ENCODE measurements around the gene TBL2. TPM values are rescaled to one million over a fixed set of nuclear protein-coding genes. Genes with fewer than 3 reads are reported as not detected.

The TBL2 gene
- total and polyA plus RNA-seq, 10 of the 15 experiments (the other 5 are each of a cell fraction or from before 2014, with no cell fraction given): 1.1 to 49.7 (median 26.7) TPM

DNA sequence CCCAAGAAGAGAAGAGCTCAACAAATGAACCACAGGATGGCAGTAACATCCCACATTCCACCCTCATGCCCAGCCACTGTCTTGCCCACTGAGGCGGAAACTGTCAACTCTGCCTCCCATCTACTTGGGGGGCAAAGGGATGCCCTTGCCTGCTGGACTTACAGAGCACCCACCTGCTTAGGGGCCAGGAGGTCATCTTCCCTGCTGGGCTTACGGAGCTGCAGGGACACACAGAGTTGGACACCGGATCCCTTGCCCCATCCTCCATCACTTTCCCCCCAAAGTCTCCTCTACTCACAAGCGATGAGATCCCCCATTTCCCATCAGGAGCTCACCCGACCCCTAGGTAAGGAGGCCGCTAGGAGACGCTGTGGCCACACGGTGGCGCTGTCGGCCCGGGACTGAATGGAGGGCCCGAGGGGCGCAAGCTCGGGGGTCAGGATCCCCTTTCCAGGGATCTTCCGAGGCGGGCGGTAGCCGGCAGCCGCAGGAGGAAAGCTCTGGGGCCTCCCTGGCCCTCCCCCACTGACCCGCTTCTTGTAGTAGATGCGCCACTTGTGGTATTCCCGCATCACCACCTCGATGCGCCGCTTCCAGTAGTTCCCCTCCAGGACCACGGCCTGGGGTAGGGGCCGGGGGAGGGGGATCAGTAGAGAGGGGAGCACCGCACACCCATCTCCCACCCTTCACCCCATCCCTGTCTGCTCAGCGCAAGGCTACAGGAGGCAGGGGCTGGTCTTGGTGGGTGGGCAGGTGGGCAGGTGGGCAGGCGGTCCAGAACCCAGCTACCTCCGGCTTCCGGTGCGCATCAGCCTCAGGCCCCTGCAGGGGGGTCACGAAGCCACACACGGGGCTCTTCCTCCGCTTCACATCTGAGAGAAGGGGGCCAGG, 28.7 kb upstream of the TBL2 start:
- ChIA-PET POLR2A (interaction anchor here (0.6 kb wide), 1 partner anchor 134 kb away, joined by 4 read pairs; no protein-coding TSS in a partner anchor), SMC1A (ENCODE audit: uncharacterized antibody, unreplicated experiment) (interaction anchor here (0.6 to 2.8 kb wide), 10 partner anchors 8 to 241 kb away, joined by 3 to 17 read pairs (median 3); partner anchors contain the start of genes ABHD11 and STX1A), CTCF (interaction anchor here (0.5 to 2.9 kb wide), 35 partner anchors 8 to 423 kb away, joined by 3 to 34 read pairs (median 5); partner anchors contain the start of genes ABHD11, STX1A and VPS37D), RAD21 (ENCODE audit: unreplicated experiment) (interaction anchor here (0.6 to 2.4 kb wide), 14 partner anchors 10 to 248 kb away, joined by 3 to 13 read pairs (median 5); partner anchors contain the start of gene ABHD11)
- Histone ChIP-seq H4K20me1 (ENCODE audit: control insufficient read depth, insufficient read depth) (no peaks in the 10 kb centered on the region), H3K9ac (ENCODE audit: control insufficient read depth, insufficient read depth, low read length) (no peak overlapping the region), H3K4me2 (ENCODE audit: control insufficient read depth, insufficient read depth) (no peak overlapping the region), H3K4me3 (no peak overlapping the region), H3K27ac (ENCODE audit: control insufficient read depth, insufficient read depth) (no peak overlapping the region), H3K9me3 (replicated peaks; ENCODE audit: control insufficient read depth, insufficient read depth, low read length) (no peaks in the 10 kb centered on the region), H3K27me3 (replicated peaks in 1 of 2; ENCODE audit: control insufficient read depth in 2 of 2, insufficient read depth in 2 of 2, low read length in 1 of 2) (no peaks in the 10 kb centered on the region; a peak in 1 of 4 replicates), H2AFZ (ENCODE audit: control insufficient read depth, low read depth, low read length) (no peak overlapping the region), H3K4me1 (ENCODE audit: control insufficient read depth, insufficient read depth, low read length) (no peaks in the 10 kb centered on the region), H3K79me2 (ENCODE audit: control insufficient read depth, insufficient read depth, low read length) (no peaks in the 10 kb centered on the region), H3K36me3 (ENCODE audit: control insufficient read depth in 2 of 2, insufficient read depth in 2 of 2, low read length in 1 of 2) (no peaks in the 10 kb centered on the region)
- BruUV-seq (replicated peaks): no TSS peak
- ATAC-seq (peak; percentile 94), DNase-seq (ENCODE audit: low read depth, low spot score) (no peak), FAIRE-seq (peak; percentile 80)
- TF ChIP-seq YY1 (IDR thresholded peaks at IDR 0.05; ENCODE audit: low read depth, low read length) (peak; percentile 67), BHLHE40 (IDR thresholded peaks at IDR 0.05; ENCODE audit: borderline replicate concordance in 1 of 2, low read depth in 2 of 2, low read length in 1 of 2) (no peak), KAT2A (conservative IDR thresholded peaks at IDR 0.05; ENCODE audit: control insufficient read depth, low read depth, low read length) (no peak), SMAD5 (IDR thresholded peaks at IDR 0.05; ENCODE audit: low read depth) (no peak), RB1 (IDR thresholded peaks at IDR 0.05; ENCODE audit: borderline replicate concordance) (0 out of 2 replicates have a peak, but pooled peaks have one; percentile 34), CTCF (IDR thresholded peaks at IDR 0.05 in 2 of 3, conservative IDR thresholded peaks at IDR 0.05 in 1 of 3; ENCODE audit: control insufficient read depth in 2 of 3, extremely low read depth in 1 of 3, insufficient read depth in 1 of 3, low read depth in 3 of 3, low read length in 3 of 3) (peak; percentile 82 to 94 (median 85)), BCL3 (IDR thresholded peaks at IDR 0.05; ENCODE audit: borderline replicate concordance, insufficient read depth, low read depth, low read length, poor library complexity, severe bottlenecking) (no peak), PAX8 (IDR thresholded peaks at IDR 0.05) (no peak), RELA (IDR thresholded peaks at IDR 0.05; ENCODE audit: borderline replicate concordance, partially characterized antibody) (no peak), GATAD2B (conservative IDR thresholded peaks at IDR 0.05; ENCODE audit: low read depth) (0 out of 2 replicates have a peak, but pooled peaks have one; percentile 27), MLLT1 (IDR thresholded peaks at IDR 0.05) (no peak), YBX1 (IDR thresholded peaks at IDR 0.05) (no peak), SMC3 (IDR thresholded peaks at IDR 0.05; ENCODE audit: borderline replicate concordance, low read length) (peak; percentile 89), IRF4 (IDR thresholded peaks at IDR 0.05; ENCODE audit: low read depth, low read length) (no peak), ZNF24 (IDR thresholded peaks at IDR 0.05) (no peak), RAD21 (IDR thresholded peaks at IDR 0.05; ENCODE audit: insufficient read depth, low read depth, low read length) (peak; percentile 91), POU2F2 (IDR thresholded peaks at IDR 0.05; ENCODE audit: borderline replicate concordance, low read depth, low read length) (no peak), IKZF2 (IDR thresholded peaks at IDR 0.05) (no peak)
- in situ Hi-C loops (cut with MboI) (loop anchor here (5.0 kb wide), 2 partner anchors 125 to 250 kb away; no protein-coding TSS in a partner anchor), intact Hi-C loops (cut with micrococcal nuclease; ENCODE audit: unreplicated experiment) (loop anchor here (1.0 to 5.0 kb wide), 3 partner anchors 118 to 250 kb away; no protein-coding TSS in a partner anchor)
- WGBS (ENCODE audit: insufficient coverage, insufficient replicate concordance, low lambda C conversion rate, missing lambda C conversion rate): 10% methylated on average over 30 of the region's 36 CpGs

All from GM12878 (cell line).